Tibial nerve (tissue), 4 donors: Measurements from ENCODE around the gene SULT1C3. TPM values are rescaled to one million over a fixed set of nuclear protein-coding genes. Genes with fewer than 3 reads are reported as not detected.

Experiments
- DNase-seq, 2 donors: peaks; one replicate each; pipeline ENCODE4 v3.0.0-alpha.2; 2019; ENCODE audit warnings: low spot score in 2 of 2
- H3K27ac ChIP-seq, 4 donors: fragments of 200-600 bp; sonication (generic) in 3 of 4; one replicate each; pipeline ENCODE4 v1.5.1; 2017 to 2019; ENCODE audit warnings: mild to moderate bottlenecking in 1 of 4
- H3K27me3 ChIP-seq, 2 donors: fragments of 200-600 bp; sonication (generic) in 1 of 2; one replicate each; pipeline versions ENCODE4 v1.5.1 to v1.6.0; 2017 to 2019
- H3K36me3 ChIP-seq, 3 donors: fragments of 200-600 bp; sonication (generic); one replicate each; pipeline ENCODE4 v1.5.1; 2018 to 2019
- H3K4me1 ChIP-seq, 4 donors: fragments of 200-600 bp; sonication (generic) in 3 of 4; one replicate each; pipeline ENCODE4 v1.5.1; 2017 to 2019
- H3K4me3 ChIP-seq, 4 donors: fragments of 200-600 bp; sonication (generic) in 3 of 4; one replicate each; pipeline ENCODE4 v1.5.1; 2017 to 2019; ENCODE audit warnings: mild to moderate bottlenecking in 1 of 4, moderate library complexity in 1 of 4
- H3K9me3 ChIP-seq, 4 donors: fragments of 200-600 bp; sonication (generic) in 3 of 4; one replicate each; pipeline ENCODE4 v1.5.1; 2017 to 2019
- CTCF ChIP-seq, 5 experiments: fragments of 200-600 bp in 3 of 5; fragments of 450-650 bp in 2 of 5; sonication (generic) in 3 of 5; IDR thresholded peaks; one replicate each; pipeline ENCODE4 v1.5.1; 2016 to 2019; ENCODE audit warnings: antibody characterized with exemption in 5 of 5, mild to moderate bottlenecking in 3 of 5, moderate library complexity in 2 of 5
- EP300 ChIP-seq, 2 donors: sonication (generic); formaldehyde crosslinking; IDR thresholded peaks; one replicate each; pipeline ENCODE4 v1.6.1; 2017; ENCODE audit warnings: antibody characterized with exemption in 2 of 2, mild to moderate bottlenecking in 1 of 2
- POLR2A ChIP-seq, 2 donors: fragments of 450-650 bp; IDR thresholded peaks; one replicate each; pipeline ENCODE4 v1.6.1; 2017; ENCODE audit warnings: antibody characterized with exemption in 2 of 2, mild to moderate bottlenecking in 2 of 2, moderate library complexity in 2 of 2
- WGBS, 2 donors: methylation state at CpG; one replicate each; pipeline ENCODE4 v1.1.5; 2018; 5-methylcytosine and 5-hydroxymethylcytosine counted together
- total RNA-seq, 4 donors: library from RNA; depleted of rRNA; stranded (reverse); fragments of >200 nt; gene quantifications; one replicate each; pipeline ENCODE4 v1.1.0, GENCODE V29; 2016

Gene SULT1C3
- total RNA-seq, 4 donors from 2014 or later = not detected

- no peaks in the 10 kb centered on the region for H3K4me1 ChIP-seq
- H3K27ac ChIP-seq = no peak overlapping the region
- no peaks in the 10 kb centered on the region for H3K36me3 ChIP-seq
- TF ChIP-seq POLR2A (IDR thresholded peaks at IDR 0.05) = no peak
- no peak for TF ChIP-seq CTCF (IDR thresholded peaks at IDR 0.05)
- TF ChIP-seq EP300 (IDR thresholded peaks at IDR 0.05) = no peak
- H3K27me3 ChIP-seq = no peaks in the 10 kb centered on the region
- WGBS, 2 donors = 84 to 92% methylated on average over 9 of the region's 9 CpGs
- H3K4me3 ChIP-seq = no peak overlapping the region
- no peak for DNase-seq
- H3K9me3 ChIP-seq = no peaks in the 10 kb centered on the region
These were observed 57.8 kb downstream of the SULT1C3 start for GRCh38 chr2:108297436-108298141.

GRCh38 chr2:108301558-108301957, 61.8 kb downstream of the SULT1C3 start:
- Histone ChIP-seq H3K36me3 (no peaks in the 10 kb centered on the region), H3K9me3 (no peaks in the 10 kb centered on the region), H3K27ac (no peak overlapping the region), H3K27me3 (no peaks in the 10 kb centered on the region), H3K4me3 (no peak overlapping the region), H3K4me1 (no peaks in the 10 kb centered on the region)
- no peak for DNase-seq
- 90% methylated on average over 7 of the region's 7 CpGs for WGBS, 2 donors
- TF ChIP-seq EP300 (IDR thresholded peaks at IDR 0.05) (no peak), POLR2A (IDR thresholded peaks at IDR 0.05) (no peak), CTCF (IDR thresholded peaks at IDR 0.05) (no peak)

- Histone ChIP-seq H3K36me3 (no peaks in the 10 kb centered on the region), H3K9me3 (no peaks in the 10 kb centered on the region), H3K4me3 (no peak overlapping the region), H3K27ac (no peak overlapping the region), H3K27me3 (no peaks in the 10 kb centered on the region), H3K4me1 (no peaks in the 10 kb centered on the region)
- 77 to 82% methylated on average over 2 of the region's 2 CpGs for WGBS, 2 donors
- no peak for DNase-seq
- no peak for TF ChIP-seq EP300 (IDR thresholded peaks at IDR 0.05)
- TF ChIP-seq CTCF (IDR thresholded peaks at IDR 0.05) = no peak
- no peak for TF ChIP-seq POLR2A (IDR thresholded peaks at IDR 0.05)
These were observed 65.2 kb downstream of the SULT1C3 start for GRCh38 chr2:108304975-108305374.

GRCh38 chr2:108305901-108306300, 66.1 kb downstream of the SULT1C3 start:
- Histone ChIP-seq H3K27me3 (no peaks in the 10 kb centered on the region), H3K4me1 (no peaks in the 10 kb centered on the region), H3K4me3 (no peak overlapping the region), H3K27ac (no peak overlapping the region), H3K36me3 (no peaks in the 10 kb centered on the region), H3K9me3 (no peaks in the 10 kb centered on the region)
- no peak for DNase-seq
- TF ChIP-seq CTCF (IDR thresholded peaks at IDR 0.05) (no peak), POLR2A (IDR thresholded peaks at IDR 0.05) (no peak), EP300 (IDR thresholded peaks at IDR 0.05) (no peak)
- WGBS, 2 donors = 86 to 92% methylated on average over 2 of the region's 2 CpGs

GRCh38 chr2:108309903-108310302, 70.1 kb downstream of the SULT1C3 start:
- no peak overlapping the region for H3K27ac ChIP-seq
- H3K36me3 ChIP-seq = no peaks in the 10 kb centered on the region
- H3K4me1 ChIP-seq = no peaks in the 10 kb centered on the region
- TF ChIP-seq EP300 (IDR thresholded peaks at IDR 0.05) (no peak), CTCF (IDR thresholded peaks at IDR 0.05) (no peak), POLR2A (IDR thresholded peaks at IDR 0.05) (no peak)
- no peaks in the 10 kb centered on the region for H3K27me3 ChIP-seq
- no peaks in the 10 kb centered on the region for H3K9me3 ChIP-seq
- DNase-seq = no peak
- no peak overlapping the region for H3K4me3 ChIP-seq

Other genes starting within 250 kb of the SULT1C3 start
- gene SULT1C2, start 48.9 kb downstream of the SULT1C3 start, total RNA-seq = 1 to 10 TPM in 2 of 4 donors, not detected in 2; 1.3 to 2.0 TPM
- gene SULT1C4, start 138.0 kb downstream of the SULT1C3 start, total RNA-seq = 1 to 10 TPM; 1.7 to 5.7 (median 3.1) TPM
- 10 to 100 TPM; 36.6 to 57.7 (median 43.0) TPM for gene GCC2, start 209.2 kb downstream of the SULT1C3 start, total RNA-seq